ELR (cell line): ENCODE data around the gene SYTL2.
"Not testable (repeated sequence)": the region's sequence is repeated elsewhere in the genome, so short reads cannot be mapped to it uniquely, and the experiment has no call there.

Source experiments
- DNase-seq: peaks from one replicate; pipeline ENCODE4 v3.0.0-alpha.2; 2015; ENCODE audit warnings: low read depth

SYTL2 gene

GRCh38 chr11:85682330-85683305 is 128.3 kb downstream of the SYTL2 start:
- peak; percentile 68 for DNase-seq

- DNase-seq = no peak
Observed at GRCh38 chr11:85680897-85681296, 130.0 kb downstream of the SYTL2 start.

GRCh38 chr11:85679576-85679975 is 131.4 kb downstream of the SYTL2 start:
- DNase-seq = no peak

GRCh38 chr11:85673393-85673792 is 137.5 kb downstream of the SYTL2 start:
- DNase-seq = no peak

DNA sequence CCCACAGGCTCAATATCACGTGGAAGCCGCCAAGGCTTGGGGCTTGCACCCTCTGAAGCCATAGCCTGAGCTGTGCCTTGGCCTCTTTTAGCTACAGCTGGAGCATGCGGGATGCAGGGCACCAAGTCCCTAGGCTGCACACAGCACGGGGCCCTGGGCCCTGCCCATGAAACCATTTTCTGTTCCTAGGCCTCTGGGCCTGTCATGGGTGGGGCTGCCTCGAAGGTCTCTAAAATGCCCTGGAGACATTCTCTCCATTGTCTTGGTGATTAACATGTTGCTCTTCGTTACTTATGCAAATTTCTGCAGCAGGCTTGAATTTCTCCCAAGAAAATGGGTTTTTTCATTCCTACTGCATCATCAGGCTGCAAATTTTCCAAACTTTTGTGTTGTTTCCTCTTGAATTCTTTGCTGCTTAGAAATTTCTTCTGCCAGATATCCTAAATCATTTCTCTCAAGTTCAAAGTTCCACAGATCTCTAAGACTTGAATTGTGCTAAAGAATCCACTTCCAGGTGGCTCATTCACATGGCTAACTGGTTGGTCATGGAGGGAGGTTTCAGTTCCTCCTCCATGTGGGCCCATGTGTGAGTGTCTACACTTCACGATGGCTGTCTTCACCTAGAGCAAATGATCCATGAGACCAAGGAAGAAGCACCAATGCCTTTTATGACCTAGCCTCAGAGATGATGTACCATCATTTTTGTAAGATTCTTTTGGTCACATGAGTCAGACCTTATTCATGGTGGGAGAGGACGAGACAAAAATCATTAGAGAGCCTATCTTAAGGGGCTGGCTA is 138.6 kb downstream of the SYTL2 start:
- DNase-seq = peak; percentile 47

- not testable (repeated sequence) for DNase-seq
Observed at GRCh38 chr11:85670949-85671663, 139.8 kb downstream of the SYTL2 start.

GRCh38 chr11:85668157-85668556 is 142.8 kb downstream of the SYTL2 start:
- DNase-seq = no peak

DNA sequence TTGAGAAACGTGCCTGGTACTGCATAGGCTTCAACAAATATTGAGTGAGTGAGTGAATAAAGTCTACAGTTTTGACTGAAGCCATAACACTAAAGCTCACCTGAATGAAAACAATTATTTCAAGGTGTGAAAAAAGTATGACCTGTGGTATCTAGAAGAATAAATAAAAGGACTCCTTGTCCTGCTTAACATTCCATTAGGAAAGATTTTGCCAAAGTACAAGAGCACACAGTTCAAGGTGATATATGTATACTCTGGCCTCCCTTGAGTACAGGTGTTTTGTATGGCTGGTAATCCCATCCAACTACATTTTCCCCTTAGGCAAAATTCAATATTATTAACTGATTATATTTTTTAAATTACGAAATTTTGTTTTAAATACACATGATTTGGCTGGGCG is 144.3 kb downstream of the SYTL2 start:
- DNase-seq = no peak

DNA sequence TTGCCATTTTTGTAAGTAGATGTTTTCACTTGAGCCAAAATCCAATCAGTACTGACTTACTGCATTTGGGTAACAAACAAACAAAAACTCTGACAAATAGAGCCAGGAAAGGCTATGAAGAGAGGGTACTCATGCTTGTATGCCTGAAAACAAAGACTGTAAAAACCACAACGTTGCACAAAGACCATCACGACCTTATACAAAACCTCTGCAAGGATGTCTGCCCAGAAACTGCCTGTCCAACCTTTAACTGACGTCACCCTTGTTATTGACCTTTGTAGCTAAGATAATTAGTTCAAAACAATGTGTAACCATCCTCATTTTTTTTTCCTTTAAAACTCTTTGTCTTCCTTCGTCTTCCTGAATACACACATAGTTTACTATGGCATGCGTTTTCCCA is 145.2 kb downstream of the SYTL2 start:
- no peak for DNase-seq

GRCh38 chr11:85664615-85665481 is 146.1 kb downstream of the SYTL2 start, which contains the start of gene CREBZF:
TSS of gene CREBZF (minus strand) at chr11:85665129. CDS start at chr11:85664875, 254 bp downstream.
- peak; percentile 96 for DNase-seq

- peak; percentile 69 for DNase-seq
Observed at GRCh38 chr11:85663753-85664614, 147.0 kb downstream of the SYTL2 start.

DNA sequence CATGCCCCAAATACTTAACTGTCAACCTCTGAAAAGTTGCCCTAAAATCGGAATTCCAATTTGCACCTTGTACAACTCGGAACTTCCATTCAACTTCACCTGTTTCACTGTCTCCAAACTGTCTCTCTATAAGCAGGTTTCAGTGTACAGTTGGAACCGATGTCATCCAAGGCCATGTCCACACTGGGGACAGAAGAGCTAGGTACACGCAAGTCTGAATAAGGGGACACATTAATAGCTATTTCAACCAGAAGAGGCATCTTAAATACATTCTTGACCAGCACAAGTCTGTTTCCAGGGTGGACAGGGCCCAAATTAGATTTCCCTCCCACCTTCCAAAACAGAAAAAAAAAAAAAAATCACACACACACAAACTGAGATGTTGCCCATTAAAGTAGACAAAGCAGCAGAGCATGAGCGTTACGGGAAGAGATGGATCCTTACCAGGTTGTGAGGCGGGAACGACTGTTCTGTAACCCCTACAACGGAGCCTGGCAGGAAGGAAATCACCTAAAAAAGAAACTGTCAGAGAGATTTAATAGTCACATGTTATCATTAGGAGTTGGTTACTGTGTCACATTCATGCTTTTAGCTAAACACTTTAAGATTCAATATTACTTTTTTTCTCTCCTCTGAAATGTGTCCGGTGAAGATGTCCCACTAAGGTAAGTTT is 147.7 kb downstream of the SYTL2 start:
- DNase-seq = peak; percentile 34

DNA sequence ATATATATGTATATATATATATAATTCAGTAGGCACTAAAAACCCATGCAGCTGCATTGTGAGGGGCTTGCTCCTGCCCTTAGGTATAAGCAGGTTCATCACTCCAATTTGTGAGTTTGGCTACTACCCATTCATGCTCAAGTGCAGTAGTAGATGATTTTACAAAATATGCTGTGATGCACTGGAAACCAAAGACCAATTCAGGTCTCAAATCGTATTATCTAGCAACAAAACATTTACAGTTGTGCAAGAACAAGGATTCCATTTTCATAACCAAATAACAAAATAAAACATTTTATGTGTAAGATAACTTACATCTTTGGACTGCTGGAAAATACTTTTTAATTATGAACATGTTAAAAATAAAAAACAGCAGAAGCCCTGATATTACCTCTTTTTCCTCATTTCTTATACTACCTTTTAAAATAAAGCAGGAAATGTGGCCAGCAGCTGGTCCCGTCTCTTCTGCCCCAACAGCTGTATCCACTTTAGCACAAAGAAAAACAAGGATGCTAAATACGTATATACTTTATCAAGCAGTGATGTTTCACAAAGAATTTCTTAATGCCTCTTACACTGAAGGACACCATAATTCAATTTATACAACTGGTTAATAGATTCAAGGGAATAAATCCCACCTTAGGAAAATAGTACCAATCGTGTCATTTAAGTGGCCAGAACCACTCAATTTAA is 148.8 kb downstream of the SYTL2 start:
- no peak for DNase-seq

- no peak for DNase-seq
Observed at GRCh38 chr11:85658180-85658579, 152.8 kb downstream of the SYTL2 start.

DNA sequence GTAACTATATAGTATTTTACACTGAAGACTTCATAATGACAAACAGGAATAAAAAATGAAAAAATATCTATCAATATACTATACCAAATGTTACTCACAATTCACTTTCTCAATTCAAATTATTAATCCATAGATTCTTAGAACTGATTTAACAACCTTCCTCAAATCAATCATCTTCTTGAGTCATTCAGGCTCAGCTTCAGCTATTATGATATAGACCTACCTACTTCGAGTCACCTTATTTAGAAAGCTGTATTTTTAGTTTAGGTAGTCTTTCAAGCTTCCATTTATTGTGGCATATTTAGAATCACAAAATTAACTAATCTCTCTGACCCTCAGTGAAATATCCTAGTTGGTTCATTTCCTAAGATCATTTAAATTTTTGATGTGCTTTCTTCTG is 154.2 kb downstream of the SYTL2 start:
- no peak for DNase-seq

DNA sequence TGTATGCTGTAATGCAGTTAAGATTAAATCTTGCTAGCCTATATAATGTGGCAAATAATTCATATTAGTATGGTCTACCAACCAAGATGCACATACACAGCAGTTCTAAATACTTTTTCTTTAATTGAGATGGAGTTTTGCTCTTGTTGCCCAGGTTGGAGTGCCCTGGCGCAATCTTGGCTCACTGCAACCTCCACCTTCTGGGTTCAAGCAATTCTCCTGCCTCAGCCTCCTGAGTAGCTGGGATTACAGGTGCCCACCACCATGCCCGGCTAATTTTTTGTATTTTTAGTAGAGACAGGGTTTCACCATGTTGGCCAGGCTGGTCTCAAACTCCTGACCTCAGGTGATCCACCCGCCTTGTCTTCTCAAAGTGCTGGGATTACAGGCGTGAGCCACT is 156.6 kb downstream of the SYTL2 start:
- not testable (repeated sequence) for DNase-seq

DNA sequence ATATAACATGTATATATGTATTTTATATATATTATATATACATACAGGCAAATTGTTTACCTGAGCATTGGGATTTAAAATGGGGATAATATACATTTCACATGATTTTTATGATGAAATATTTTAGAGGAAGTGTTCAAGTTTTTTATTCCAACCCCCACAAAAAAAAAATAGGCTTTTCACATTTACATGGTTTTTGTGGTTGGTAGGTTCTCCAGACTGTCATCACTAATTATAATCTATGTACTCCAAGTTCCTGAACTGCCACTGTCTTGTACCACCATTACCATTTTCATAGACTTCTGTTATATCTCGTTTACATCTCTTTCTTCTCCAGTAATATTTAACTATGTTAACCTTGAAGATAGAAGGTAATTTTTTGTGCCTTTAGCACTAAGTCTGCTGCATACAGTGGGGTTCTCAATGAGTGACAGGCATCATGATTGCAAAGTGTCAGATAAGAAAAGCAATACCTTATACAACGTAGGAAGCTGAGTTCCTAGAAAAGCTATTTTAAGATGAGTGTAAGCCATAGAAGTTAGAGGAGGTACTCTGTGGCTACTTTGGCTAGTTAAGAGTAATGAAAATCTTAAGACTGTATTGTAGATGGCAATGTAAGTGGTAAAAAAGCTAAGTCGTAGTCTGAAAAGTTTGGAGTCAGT is 158.0 kb downstream of the SYTL2 start:
- DNase-seq = no peak

- no peak for DNase-seq
Observed at GRCh38 chr11:85651118-85651517, 159.8 kb downstream of the SYTL2 start.
